SK-N-SH (cell line): ENCODE measurements around the gene TBX1. TPM values are rescaled to one million over a fixed set of nuclear protein-coding genes. Genes with fewer than 3 reads are reported as not detected.

ENCODE experiments used
- CTCF ChIA-PET: fragments of 300-600, 350-600 bp; formaldehyde crosslinking; extraction: SDS; loops from one replicate; lab custom pipeline; 2021; lab: Yijun Ruan, JAX
- POLR2A ChIA-PET: fragments of 350-600 bp; sonication (Branson Sonifier 250); formaldehyde crosslinking; extraction: SDS; loops from one replicate; lab custom pipeline; 2020; ENCODE audit warnings: antibody characterized with exemption, inconsistent platforms; lab: Yijun Ruan, JAX
- DNase-seq: peaks from one replicate; pipeline ENCODE4 v3.0.0; 2012
- H2AFZ ChIP-seq: fragments of 200-600 bp; sonication (generic); 2 replicates; pipeline ENCODE4 v1.8.1; 2016; ENCODE audit warnings: antibody characterized with exemption, mild to moderate bottlenecking, low read depth
- H3F3A ChIP-seq: fragments of 200-600 bp; sonication (generic); replicated peaks from 2 replicates; pipeline ENCODE3; 2016; ENCODE audit warnings: antibody characterized with exemption, mild to moderate bottlenecking; ENCODE audit not compliant: insufficient read depth
- H3K27ac ChIP-seq, 2 experiments: fragments of 200-500 bp in 1 of 2; fragments of 200-600 bp in 1 of 2; sonication (Bioruptor generic) in 1 of 2; sonication (generic), shearing (Covaris generic) in 1 of 2; 2 replicates each; pipeline versions ENCODE4 v1.5.1 to v1.6.1; 2014 to 2016; ENCODE audit warnings: low read depth in 2 of 2, inconsistent platforms in 1 of 2, low read length in 1 of 2, mild to moderate bottlenecking in 1 of 2, mixed read lengths in 1 of 2
- H3K27me3 ChIP-seq: fragments of 200-600 bp; sonication (generic), shearing (Covaris generic); 2 replicates; pipeline ENCODE4 v1.6.1; 2016; ENCODE audit warnings: mixed run types; ENCODE audit not compliant: insufficient read depth
- H3K36me3 ChIP-seq, 2 experiments: fragments of 200-500 bp in 1 of 2; fragments of 200-600 bp in 1 of 2; sonication (Bioruptor generic) in 1 of 2; sonication (generic) in 1 of 2; replicated peaks in 1 of 2; 2 replicates each; pipeline versions ENCODE3 to v1.5.1; 2014 to 2016; ENCODE audit warnings: low read length in 1 of 2, mild to moderate bottlenecking in 1 of 2; ENCODE audit not compliant: insufficient read depth in 2 of 2, control insufficient read depth in 1 of 2
- H3K4me1 ChIP-seq, 2 experiments: fragments of 200-500 bp in 1 of 2; fragments of 200-600 bp in 1 of 2; sonication (Bioruptor generic) in 1 of 2; sonication (generic), shearing (Covaris generic) in 1 of 2; 2 replicates each; pipeline versions ENCODE4 v1.5.1 to v1.6.1; 2014 to 2016; ENCODE audit warnings: low read depth in 1 of 2, low read length in 1 of 2, mixed run types in 1 of 2; ENCODE audit not compliant: insufficient read depth in 2 of 2, control insufficient read depth in 1 of 2
- H3K4me2 ChIP-seq: fragments of 200-600 bp; sonication (generic), shearing (Covaris generic); 2 replicates; pipeline ENCODE4 v1.6.1; 2017; ENCODE audit warnings: mixed run types
- H3K4me3 ChIP-seq, 2 experiments: fragments of 200-500 bp in 1 of 2; fragments of 200-600 bp in 1 of 2; sonication (Bioruptor generic) in 1 of 2; sonication (generic), shearing (Covaris generic) in 1 of 2; 2 replicates each; pipeline versions ENCODE4 v1.5.1 to v1.8.1; 2014 to 2016; ENCODE audit warnings: low read depth in 2 of 2, inconsistent platforms in 1 of 2, low read length in 1 of 2, mild to moderate bottlenecking in 1 of 2, mixed read lengths in 1 of 2, moderate library complexity in 1 of 2
- H3K79me2 ChIP-seq: fragments of 200-600 bp; sonication (generic); 2 replicates; pipeline ENCODE4 v1.8.1; 2017; ENCODE audit warnings: mild to moderate bottlenecking; ENCODE audit not compliant: insufficient read depth
- H3K9ac ChIP-seq: fragments of 200-600 bp; sonication (generic); 2 replicates; pipeline ENCODE4 v1.6.1; 2017; ENCODE audit warnings: mixed run types
- H3K9me2 ChIP-seq: fragments of 200-600 bp; sonication (generic); 2 replicates; pipeline ENCODE4 v1.6.1; 2017; ENCODE audit warnings: mixed run types
- H3K9me3 ChIP-seq: fragments of 200-600 bp; sonication (generic); 2 replicates; pipeline ENCODE4 v1.6.1; 2017; ENCODE audit warnings: mixed run types, mild to moderate bottlenecking, moderate library complexity
- H4K20me1 ChIP-seq: fragments of 200-600 bp; sonication (generic); 2 replicates; pipeline ENCODE4 v1.6.1; 2017; ENCODE audit warnings: mild to moderate bottlenecking, mixed run types; ENCODE audit not compliant: insufficient read depth
- CHD2 ChIP-seq: fragments of 150-350 bp; IDR thresholded peaks from 2 replicates; pipeline ENCODE4 v1.6.1; 2018; ENCODE audit warnings: low read length; ENCODE audit not compliant: partially characterized antibody
- EP300 ChIP-seq, 2 experiments: IDR thresholded peaks; 2 replicates each; pipeline versions ENCODE4 v1.4.0 to v1.6.1; 2012; ENCODE audit warnings: borderline replicate concordance in 1 of 2, low read depth in 1 of 2, low read length in 1 of 2
- EZH2phosphoT487 ChIP-seq: fragments of 200-600 bp; sonication (generic); IDR thresholded peaks from 2 replicates; pipeline ENCODE4 v1.6.1; 2017; ENCODE audit warnings: low read depth, mixed run types, mild to moderate bottlenecking, antibody characterized with exemption, moderate library complexity, borderline replicate concordance
- GABPA ChIP-seq: IDR thresholded peaks from 2 replicates; pipeline ENCODE4 v1.4.0; 2012; ENCODE audit warnings: low read depth, mild to moderate bottlenecking
- GATA2 ChIP-seq: sonication (generic); formaldehyde crosslinking; IDR thresholded peaks from 2 replicates; pipeline ENCODE4 v1.5.0; 2020; ENCODE audit warnings: mild to moderate bottlenecking, missing genetic modification reagents
- MXI1 ChIP-seq: IDR thresholded peaks from 2 replicates; pipeline ENCODE4 v1.6.1; 2012; ENCODE audit warnings: mild to moderate bottlenecking, low read depth, low read length, improper control_type of control experiment
- NRF1 ChIP-seq: IDR thresholded peaks from 2 replicates; pipeline ENCODE4 v1.6.1; 2012; ENCODE audit warnings: low read depth, mild to moderate bottlenecking, low read length
- POLR2AphosphoS5 ChIP-seq: IDR thresholded peaks from 2 replicates; pipeline ENCODE4 v1.6.1; 2012; ENCODE audit warnings: low read depth, low read length
- RAD21 ChIP-seq: IDR thresholded peaks from 2 replicates; pipeline ENCODE4 v1.6.1; 2012; ENCODE audit warnings: mild to moderate bottlenecking, low read length
- SMC3 ChIP-seq: IDR thresholded peaks from 2 replicates; pipeline ENCODE4 v1.6.1; 2012; ENCODE audit warnings: low read depth, low read length, improper control_type of control experiment
- TAF1 ChIP-seq: IDR thresholded peaks from 2 replicates; pipeline ENCODE4 v1.6.1; 2012; ENCODE audit warnings: low read depth, mild to moderate bottlenecking, low read length, moderate library complexity, borderline replicate concordance
- TCF12 ChIP-seq: IDR thresholded peaks from 2 replicates; pipeline ENCODE4 v1.4.0; 2012
- WGBS: methylation state at CpG from one replicate; pipeline ENCODE4 v1.1.6; 2017; ENCODE audit warnings: low lambda C conversion rate; 5-methylcytosine and 5-hydroxymethylcytosine counted together
- polyA plus RNA-seq, 3 experiments: library from polyadenylated mRNA; depleted of rRNA; stranded (reverse); fragments of >200 nt; gene quantifications; 2 replicates each; pipeline ENCODE4 v1.2.3, GENCODE V29; 2012
- TF ChIP-seq, protein P1 (sequence below): fragments of 200-600 bp; sonication (generic); IDR thresholded peaks from 2 replicates; pipeline ENCODE4 v1.6.1; 2017; ENCODE audit warnings: antibody characterized with exemption, mild to moderate bottlenecking, moderate library complexity
- TF ChIP-seq, protein P2 (sequence below): fragments of 150-350 bp; IDR thresholded peaks from 2 replicates; pipeline ENCODE4 v1.6.1; 2017; ENCODE audit warnings: antibody characterized with exemption, low read length, low read depth, borderline replicate concordance
- TF ChIP-seq, protein P3 (sequence below): IDR thresholded peaks from 2 replicates; pipeline ENCODE4 v1.4.0; 2012; ENCODE audit warnings: low read depth
- TF ChIP-seq, protein P4 (sequence below): IDR thresholded peaks from 2 replicates; pipeline ENCODE4 v1.6.1; 2012; ENCODE audit warnings: mild to moderate bottlenecking, low read depth, low read length, moderate library complexity

The TBX1 gene
- polyA plus RNA-seq, 1 of the 3 experiments (the other 2 are of a cell fraction): not detected

DNA sequence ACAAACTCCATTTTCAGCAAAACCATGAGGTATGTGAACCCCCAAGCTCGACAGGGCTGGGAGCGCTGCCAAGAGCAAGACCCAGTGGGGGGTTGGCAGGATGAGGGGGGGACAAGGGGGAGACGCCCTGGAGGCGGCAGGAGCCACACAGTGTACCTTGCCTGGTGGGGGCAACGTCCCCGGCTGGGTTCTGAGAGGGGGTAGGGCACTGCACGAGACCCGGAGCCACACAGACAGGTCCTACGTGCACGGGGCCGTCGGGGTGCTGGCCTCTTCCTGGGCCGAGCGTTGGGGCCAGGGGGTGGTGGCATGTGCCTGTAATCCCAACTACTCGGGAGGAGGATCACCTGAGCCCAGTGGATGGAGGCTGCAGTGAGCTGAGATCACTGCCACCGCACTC, 28.8 kb downstream of the TBX1 start:
- no peak for DNase-seq
- peaks cover 2 to 3% of the 10 kb centered on the region in 2 experiments for H3K36me3 ChIP-seq
- no peaks in the 10 kb centered on the region for H4K20me1 ChIP-seq
- no peaks in the 10 kb centered on the region for H3K9me2 ChIP-seq
- ChIA-PET CTCF (interaction anchor here (1.2 to 2.1 kb wide), 2 partner anchors 9 to 59 kb away, joined by 4 to 6 read pairs; no protein-coding TSS in a partner anchor), POLR2A (no interaction called here)
- no peaks in the 10 kb centered on the region for H3F3A ChIP-seq
- WGBS: 99% methylated on average over 15 of the region's 16 CpGs
- no peak overlapping the region for H3K9ac ChIP-seq
- no peak overlapping the region for H3K27ac ChIP-seq
- H3K79me2 ChIP-seq: no peaks in the 10 kb centered on the region
- no peak overlapping the region for H3K4me2 ChIP-seq
- no peaks in the 10 kb centered on the region for H3K4me1 ChIP-seq
- no peaks in the 10 kb centered on the region for H3K27me3 ChIP-seq
- no peak overlapping the region for H3K4me3 ChIP-seq
- no peak overlapping the region for H2AFZ ChIP-seq
- H3K9me3 ChIP-seq: no peaks in the 10 kb centered on the region
- TF ChIP-seq GABPA (no peak), EZH2phosphoT487 (no peak), SMC3 (no peak), GATA2 (CRISPR knock-in tag) (no peak), MXI1 (no peak), TCF12 (no peak), EP300 (IDR thresholded peaks at IDR 0.05; ENCODE audit: borderline replicate concordance in 1 of 2, low read depth in 1 of 2, low read length in 1 of 2) (no peak), CHD2 (no peak), TAF1 (no peak)
- TF ChIP-seq, protein P1, sequence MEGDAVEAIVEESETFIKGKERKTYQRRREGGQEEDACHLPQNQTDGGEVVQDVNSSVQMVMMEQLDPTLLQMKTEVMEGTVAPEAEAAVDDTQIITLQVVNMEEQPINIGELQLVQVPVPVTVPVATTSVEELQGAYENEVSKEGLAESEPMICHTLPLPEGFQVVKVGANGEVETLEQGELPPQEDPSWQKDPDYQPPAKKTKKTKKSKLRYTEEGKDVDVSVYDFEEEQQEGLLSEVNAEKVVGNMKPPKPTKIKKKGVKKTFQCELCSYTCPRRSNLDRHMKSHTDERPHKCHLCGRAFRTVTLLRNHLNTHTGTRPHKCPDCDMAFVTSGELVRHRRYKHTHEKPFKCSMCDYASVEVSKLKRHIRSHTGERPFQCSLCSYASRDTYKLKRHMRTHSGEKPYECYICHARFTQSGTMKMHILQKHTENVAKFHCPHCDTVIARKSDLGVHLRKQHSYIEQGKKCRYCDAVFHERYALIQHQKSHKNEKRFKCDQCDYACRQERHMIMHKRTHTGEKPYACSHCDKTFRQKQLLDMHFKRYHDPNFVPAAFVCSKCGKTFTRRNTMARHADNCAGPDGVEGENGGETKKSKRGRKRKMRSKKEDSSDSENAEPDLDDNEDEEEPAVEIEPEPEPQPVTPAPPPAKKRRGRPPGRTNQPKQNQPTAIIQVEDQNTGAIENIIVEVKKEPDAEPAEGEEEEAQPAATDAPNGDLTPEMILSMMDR: no peak
- TF ChIP-seq, protein P2, sequence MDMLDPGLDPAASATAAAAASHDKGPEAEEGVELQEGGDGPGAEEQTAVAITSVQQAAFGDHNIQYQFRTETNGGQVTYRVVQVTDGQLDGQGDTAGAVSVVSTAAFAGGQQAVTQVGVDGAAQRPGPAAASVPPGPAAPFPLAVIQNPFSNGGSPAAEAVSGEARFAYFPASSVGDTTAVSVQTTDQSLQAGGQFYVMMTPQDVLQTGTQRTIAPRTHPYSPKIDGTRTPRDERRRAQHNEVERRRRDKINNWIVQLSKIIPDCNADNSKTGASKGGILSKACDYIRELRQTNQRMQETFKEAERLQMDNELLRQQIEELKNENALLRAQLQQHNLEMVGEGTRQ: no peak
- TF ChIP-seq, protein P3, sequence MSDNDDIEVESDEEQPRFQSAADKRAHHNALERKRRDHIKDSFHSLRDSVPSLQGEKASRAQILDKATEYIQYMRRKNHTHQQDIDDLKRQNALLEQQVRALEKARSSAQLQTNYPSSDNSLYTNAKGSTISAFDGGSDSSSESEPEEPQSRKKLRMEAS: no peak

DNA sequence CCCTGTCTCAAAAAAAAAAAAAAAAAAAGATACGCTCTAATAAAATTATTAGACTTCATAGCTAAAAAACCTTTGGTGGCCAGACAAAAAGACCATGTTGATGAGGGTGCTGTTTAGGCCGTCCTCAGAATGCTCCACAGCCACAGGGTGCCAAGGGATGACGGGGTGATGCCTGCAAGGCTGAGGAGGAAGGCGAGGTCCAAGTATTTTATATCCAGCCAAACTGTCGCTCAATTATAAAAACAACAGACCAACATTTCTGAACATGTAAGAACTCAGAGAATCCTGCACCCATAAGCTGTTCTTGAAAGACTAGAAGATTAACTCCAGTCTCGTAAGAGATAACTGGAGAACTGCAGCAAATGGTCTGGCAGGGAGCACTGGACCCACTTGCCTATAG, 29.2 kb downstream of the TBX1 start:
- no peak for DNase-seq
- ChIA-PET POLR2A (no interaction called here), CTCF (interaction anchor here (1.2 to 2.1 kb wide), 2 partner anchors 9 to 59 kb away, joined by 4 to 6 read pairs; no protein-coding TSS in a partner anchor)
- H3K4me2 ChIP-seq: no peak overlapping the region
- TF ChIP-seq, protein P4, sequence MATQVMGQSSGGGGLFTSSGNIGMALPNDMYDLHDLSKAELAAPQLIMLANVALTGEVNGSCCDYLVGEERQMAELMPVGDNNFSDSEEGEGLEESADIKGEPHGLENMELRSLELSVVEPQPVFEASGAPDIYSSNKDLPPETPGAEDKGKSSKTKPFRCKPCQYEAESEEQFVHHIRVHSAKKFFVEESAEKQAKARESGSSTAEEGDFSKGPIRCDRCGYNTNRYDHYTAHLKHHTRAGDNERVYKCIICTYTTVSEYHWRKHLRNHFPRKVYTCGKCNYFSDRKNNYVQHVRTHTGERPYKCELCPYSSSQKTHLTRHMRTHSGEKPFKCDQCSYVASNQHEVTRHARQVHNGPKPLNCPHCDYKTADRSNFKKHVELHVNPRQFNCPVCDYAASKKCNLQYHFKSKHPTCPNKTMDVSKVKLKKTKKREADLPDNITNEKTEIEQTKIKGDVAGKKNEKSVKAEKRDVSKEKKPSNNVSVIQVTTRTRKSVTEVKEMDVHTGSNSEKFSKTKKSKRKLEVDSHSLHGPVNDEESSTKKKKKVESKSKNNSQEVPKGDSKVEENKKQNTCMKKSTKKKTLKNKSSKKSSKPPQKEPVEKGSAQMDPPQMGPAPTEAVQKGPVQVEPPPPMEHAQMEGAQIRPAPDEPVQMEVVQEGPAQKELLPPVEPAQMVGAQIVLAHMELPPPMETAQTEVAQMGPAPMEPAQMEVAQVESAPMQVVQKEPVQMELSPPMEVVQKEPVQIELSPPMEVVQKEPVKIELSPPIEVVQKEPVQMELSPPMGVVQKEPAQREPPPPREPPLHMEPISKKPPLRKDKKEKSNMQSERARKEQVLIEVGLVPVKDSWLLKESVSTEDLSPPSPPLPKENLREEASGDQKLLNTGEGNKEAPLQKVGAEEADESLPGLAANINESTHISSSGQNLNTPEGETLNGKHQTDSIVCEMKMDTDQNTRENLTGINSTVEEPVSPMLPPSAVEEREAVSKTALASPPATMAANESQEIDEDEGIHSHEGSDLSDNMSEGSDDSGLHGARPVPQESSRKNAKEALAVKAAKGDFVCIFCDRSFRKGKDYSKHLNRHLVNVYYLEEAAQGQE: no peak
- no peak for TF ChIP-seq GABPA
- TF ChIP-seq, protein P1: no peak
- no peak for TF ChIP-seq POLR2AphosphoS5
- TF ChIP-seq MXI1: no peak
- no peak for TF ChIP-seq RAD21
- no peak for TF ChIP-seq EZH2phosphoT487
- no peak for TF ChIP-seq NRF1
- TF ChIP-seq, protein P3: no peak
- H4K20me1 ChIP-seq: no peaks in the 10 kb centered on the region
- no peak overlapping the region for H2AFZ ChIP-seq
- no peaks in the 10 kb centered on the region for H3K79me2 ChIP-seq
- no peak overlapping the region for H3K4me3 ChIP-seq
- H3K9ac ChIP-seq: no peak overlapping the region
- no peaks in the 10 kb centered on the region for H3K9me2 ChIP-seq
- H3K9me3 ChIP-seq: no peaks in the 10 kb centered on the region
- no peaks in the 10 kb centered on the region for H3K4me1 ChIP-seq
- H3F3A ChIP-seq: no peaks in the 10 kb centered on the region
- WGBS: 96% methylated on average over 6 of the region's 6 CpGs
- peaks cover 3 to 4% of the 10 kb centered on the region in 2 experiments for H3K36me3 ChIP-seq
- H3K27ac ChIP-seq: no peak overlapping the region
- H3K27me3 ChIP-seq: no peaks in the 10 kb centered on the region
